MV-4-11 (cell line): ENCODE data around the gene METTL9.
"Not testable (repeated sequence)": the region's sequence is repeated elsewhere in the genome, so short reads cannot be mapped to it uniquely, and the experiment has no call there.

Source experiments
- DNase-seq: peaks from one replicate; lab custom pipeline; 2025; lab: John Stamatoyannopoulos, UW

METTL9 gene

GRCh38 chr16:21611198-21611555, 11.8 kb downstream of the METTL9 start:
- DNase-seq, result peak; percentile 60

DNA sequence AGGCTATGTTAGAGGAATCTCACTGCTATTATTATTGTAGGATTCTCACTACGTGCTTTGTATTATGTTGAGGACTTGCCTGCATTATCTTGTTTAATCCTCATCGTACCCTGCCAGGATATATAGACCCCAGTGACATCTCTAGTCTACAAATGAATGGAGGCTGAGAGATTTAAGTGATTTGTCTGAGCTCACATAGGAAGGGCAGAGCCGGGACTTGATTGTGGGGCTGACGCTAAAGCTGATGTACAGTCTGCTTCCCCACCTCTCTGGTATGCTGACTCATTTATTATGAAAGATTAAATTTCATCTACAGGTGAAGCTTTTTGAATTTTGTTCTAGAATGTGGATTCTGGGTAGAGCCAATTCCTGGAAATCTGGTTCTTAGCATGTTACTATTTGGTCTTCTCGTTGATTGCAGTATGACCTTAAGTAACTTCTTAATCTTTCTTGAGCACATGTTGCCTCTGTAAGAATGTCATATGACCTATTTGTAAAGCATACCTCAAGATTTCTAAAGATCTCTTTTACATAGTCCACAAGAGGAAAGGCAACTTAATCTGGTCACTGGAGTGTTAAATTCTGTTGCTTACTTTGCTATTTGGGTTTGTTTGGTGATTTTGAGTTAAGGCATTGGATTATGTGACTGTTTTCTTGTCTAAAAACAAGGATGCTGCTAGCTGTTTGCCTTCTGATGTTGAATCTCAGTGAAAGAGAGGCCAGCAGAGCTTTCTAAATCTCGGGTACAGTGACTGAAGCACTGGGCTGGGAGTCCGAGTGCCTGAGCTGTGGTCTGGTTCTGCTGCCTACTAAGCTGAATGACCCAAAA, 12.4 kb downstream of the METTL9 start:
- peak; percentile 52 for DNase-seq

DNA sequence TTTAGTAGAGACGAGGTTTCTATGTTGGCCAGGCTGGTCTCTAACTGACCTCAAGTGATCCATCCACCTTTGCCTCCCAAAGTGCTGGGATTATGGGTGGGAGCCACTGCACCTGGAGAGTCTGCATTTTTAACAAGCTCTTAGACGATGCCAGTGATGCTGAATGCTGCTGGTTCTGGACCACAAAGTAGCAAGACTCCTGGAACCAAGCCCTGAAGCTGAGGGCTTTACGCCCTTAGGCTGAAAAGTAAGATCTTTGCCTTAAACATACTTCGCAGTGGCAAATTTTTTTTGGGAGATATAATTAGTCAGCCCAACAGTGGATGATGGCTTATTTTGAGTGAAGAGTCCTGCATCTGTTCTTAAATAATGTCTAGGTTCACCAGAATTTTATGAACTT, 14.0 kb downstream of the METTL9 start:
- DNase-seq, result no peak

DNA sequence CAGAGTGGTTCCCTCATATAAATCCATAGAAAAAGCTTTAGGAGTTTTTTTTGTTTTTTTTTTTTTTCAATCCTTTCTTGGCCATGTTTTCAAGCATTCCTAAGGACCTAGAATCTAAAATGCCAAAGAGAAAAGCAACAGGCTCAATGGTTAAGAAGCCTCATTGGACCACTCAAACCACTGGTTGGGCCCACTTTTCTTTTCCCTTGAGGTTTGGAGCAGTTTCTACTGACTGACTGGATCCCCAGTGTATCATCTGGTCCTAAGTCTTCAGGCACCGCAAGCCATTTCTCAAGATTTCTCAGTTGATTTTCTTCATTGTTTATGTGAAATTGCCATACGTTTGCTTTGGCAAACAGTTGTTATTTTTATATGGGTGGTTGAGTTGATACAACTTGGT, 14.4 kb downstream of the METTL9 start:
- DNase-seq, result no peak

- DNase-seq, result no peak
These were observed 15.5 kb downstream of the METTL9 start for GRCh38 chr16:21614896-21615295.

GRCh38 chr16:21617607-21618006, 18.2 kb downstream of the METTL9 start:
- DNase-seq, result peak; percentile 33

- DNase-seq, result no peak
These were observed 18.9 kb downstream of the METTL9 start for GRCh38 chr16:21618281-21618680.

- no peak for DNase-seq
These were observed 20.5 kb downstream of the METTL9 start for GRCh38 chr16:21619765-21620425.

DNA sequence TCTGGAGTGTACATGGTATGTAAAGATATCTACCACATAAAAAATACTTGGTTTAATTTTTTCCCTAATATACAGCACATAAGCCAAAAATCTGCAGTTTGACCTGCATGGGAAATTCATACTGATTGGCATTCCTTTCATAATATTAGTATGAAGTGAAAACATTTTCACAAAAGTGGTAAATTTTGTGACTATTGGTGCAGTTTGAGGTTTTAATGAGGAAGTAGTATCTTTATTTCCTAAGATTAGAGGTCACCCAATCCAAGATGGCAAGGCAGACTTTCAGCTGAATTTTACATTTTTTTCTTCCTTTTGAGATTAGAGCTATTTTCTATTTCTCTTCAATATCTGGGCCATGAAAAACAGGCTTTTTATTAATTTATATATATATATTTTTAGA, 21.2 kb downstream of the METTL9 start:
- DNase-seq, result peak; percentile 52

DNA sequence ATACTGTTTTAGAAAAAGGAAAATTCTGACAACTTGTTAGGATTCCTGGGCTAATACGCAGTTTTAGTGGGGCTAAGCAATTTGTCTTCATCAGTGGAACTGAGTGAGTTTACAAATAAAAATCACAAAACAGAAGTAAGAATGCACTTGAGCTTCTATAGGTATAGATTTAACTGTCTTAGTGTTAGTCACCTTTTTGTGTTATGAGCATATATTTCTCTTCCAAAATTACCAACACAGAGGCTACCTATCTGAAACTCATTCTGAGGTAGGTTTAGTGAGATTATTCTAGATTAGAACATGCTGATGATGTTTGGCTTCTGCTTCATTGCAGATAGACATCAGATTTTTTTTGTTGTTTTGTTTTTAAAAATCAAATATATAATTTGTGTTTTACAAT, 23.2 kb downstream of the METTL9 start:
- DNase-seq, result no peak

GRCh38 chr16:21625026-21625425, 25.6 kb downstream of the METTL9 start:
- DNase-seq, result no peak

DNA sequence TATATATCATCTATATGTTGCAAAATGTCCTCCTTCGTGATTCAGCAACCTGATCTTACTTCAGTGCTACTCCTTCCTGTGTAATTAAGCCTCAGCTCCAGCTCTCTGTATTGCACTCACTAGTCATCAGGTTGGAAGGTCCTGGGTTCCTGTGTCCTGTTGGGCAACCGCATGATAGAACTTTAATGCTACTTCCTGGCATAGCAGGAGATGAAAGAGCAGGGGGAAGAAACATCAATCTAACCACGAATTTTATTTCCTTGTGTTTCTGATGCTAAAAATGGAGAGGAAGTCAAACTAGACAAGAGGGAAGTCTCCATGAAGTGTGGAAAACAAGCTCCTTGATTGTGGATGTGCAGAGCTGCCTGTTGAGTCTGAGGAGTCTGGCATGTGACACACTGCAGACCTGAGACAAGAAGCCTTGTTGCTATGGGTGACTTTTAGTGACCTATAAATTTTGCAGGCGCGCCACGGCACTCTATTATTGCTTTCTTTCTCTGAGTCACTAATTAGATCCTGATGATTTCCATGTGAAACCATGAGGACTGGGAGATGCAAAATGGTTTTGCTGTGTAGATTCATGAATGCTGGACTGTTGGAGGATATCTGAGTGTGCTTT, 27.4 kb downstream of the METTL9 start:
- peak; percentile 91 for DNase-seq

GRCh38 chr16:21628121-21628726, 28.8 kb downstream of the METTL9 start:
- no peak for DNase-seq

- no peak for DNase-seq
These were observed 29.4 kb downstream of the METTL9 start for GRCh38 chr16:21628772-21629171.

- DNase-seq, result not testable (repeated sequence)
These were observed 30.5 kb downstream of the METTL9 start for GRCh38 chr16:21629616-21630539.

DNA sequence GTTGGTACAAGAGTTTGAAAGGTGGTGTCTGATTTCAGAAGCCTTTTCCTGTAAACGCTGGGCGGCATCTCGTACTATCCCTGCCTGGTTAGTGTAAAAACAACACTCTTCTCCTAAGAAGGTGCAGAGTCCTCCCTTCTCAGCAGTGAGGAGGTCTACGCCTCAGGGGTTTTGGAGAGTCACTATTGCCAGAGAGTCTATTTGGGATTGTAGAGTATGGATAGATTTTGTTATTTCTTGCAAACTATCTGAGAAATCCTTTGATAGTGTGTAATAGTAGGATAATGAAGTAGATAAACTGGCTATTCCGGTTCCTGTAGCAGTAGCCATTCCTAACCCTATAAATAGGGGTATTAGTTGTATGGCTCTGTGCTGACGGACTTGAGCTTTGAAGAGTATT, 31.5 kb downstream of the METTL9 start:
- DNase-seq, result not testable (repeated sequence)

DNA sequence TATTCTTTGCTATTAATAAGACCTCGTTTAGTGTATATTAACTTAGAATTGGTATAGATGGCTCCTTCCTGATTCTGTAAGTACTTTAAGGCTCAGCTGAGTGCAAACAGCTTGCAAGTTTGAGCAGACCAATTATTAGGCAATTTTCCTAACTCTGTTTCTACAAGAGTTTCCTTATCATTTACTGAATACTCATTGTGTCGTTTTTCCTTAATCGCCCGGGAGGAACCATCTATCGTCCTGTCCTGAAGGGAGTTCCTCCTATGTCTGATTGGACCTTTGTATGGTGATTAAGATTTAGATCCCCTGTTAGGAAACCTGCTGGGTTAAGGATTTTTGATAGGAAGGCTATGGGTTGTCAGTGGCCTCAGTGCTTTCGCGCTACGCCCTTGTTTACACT, 32.0 kb downstream of the METTL9 start:
- DNase-seq, result not testable (repeated sequence)

GRCh38 chr16:21631951-21632575, 32.7 kb downstream of the METTL9 start:
- peak; percentile 19 for DNase-seq

- DNase-seq, result no peak
These were observed 34.8 kb downstream of the METTL9 start for GRCh38 chr16:21634216-21634615.

GRCh38 chr16:21635694-21636093, 36.3 kb downstream of the METTL9 start:
- not testable (repeated sequence) for DNase-seq
